SK-N-MC (cell line): ENCODE measurements around the gene OOSP1.

Experiments used
- EZH2 ChIP-seq: fragments of 200-600 bp; sonication (generic); IDR thresholded peaks from one replicate; pipeline ENCODE4 v1.6.1; 2017; ENCODE audit warnings: antibody characterized with exemption
- POLR2AphosphoS5 ChIP-seq: IDR thresholded peaks from 2 replicates; pipeline ENCODE4 v1.6.1; 2012; ENCODE audit warnings: mild to moderate bottlenecking, low read depth, low read length, borderline replicate concordance

DNA sequence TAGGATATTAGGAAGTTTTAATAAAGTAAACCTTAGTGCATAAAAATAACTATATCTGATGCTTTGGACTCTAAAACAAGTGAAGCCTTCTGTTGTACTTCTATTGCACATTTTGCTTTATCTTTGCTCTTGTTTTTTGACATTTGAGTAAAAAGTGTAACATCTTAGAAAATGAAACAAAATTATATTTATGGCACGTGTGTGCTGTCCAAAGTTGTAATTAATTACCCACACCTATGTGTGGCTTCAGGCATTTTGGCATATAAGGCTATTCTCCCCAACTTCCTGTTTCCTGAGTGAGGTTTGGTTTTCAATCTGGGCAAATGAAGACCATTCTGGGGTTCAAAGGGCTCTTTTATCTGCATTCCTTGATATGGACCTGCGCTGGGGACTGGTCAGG is at the start of gene OOSP1:
- TF ChIP-seq POLR2AphosphoS5 (no peak), EZH2 (no peak)
